ENCODE measurements around the gene MEF2C. TPM values are rescaled to one million over a fixed set of nuclear protein-coding genes. Genes with fewer than 3 reads are reported as not detected.

The MEF2C gene
- total RNA-seq, 1 experiment from 2014 or later: 9.9 TPM

DNA sequence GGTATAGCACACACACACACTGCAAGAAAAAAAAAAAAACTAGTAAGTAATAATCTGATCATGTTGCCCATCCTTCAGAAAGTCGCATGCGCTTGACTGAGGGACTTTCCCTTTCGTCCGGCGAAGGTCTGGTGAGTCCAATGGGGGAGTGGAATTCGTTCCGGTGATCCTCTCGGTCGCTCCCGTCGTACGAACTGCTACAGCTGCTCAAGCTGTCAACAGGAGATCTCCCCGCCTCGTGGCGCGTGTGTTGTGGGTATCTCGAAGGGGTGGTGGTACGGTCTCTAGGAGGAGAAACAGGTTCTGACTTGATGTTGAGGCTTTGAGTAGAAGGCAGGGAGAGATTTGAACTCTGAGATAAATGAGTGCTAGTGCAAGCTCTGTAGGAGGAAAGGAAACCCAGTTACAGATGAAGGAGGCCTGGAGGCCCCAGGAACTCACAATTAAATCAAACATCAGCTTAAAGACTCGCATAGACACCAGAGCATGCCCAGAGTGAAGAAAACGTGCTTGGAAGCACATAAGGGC lies 160.4 kb downstream of the MEF2C start:
- ATAC-seq (no peak), DNase-seq (ENCODE audit: low read depth, low spot score) (no peak)
- no peaks in the 10 kb centered on the region for H3K27me3 ChIP-seq (ENCODE audit: control insufficient read depth, insufficient read depth, low read length)
- ChIA-PET POLR2A (no interaction called here), CTCF (interaction anchor here (0.7 to 0.8 kb wide), 2 partner anchors 22 to 27 kb away, joined by 4 to 7 read pairs; no protein-coding TSS in a partner anchor)
- H3K27ac ChIP-seq (ENCODE audit: low read length): no peak overlapping the region
- no peak overlapping the region for H3K4me3 ChIP-seq (ENCODE audit: low read depth in 2 of 2, low read length in 2 of 2)
- H3K4me1 ChIP-seq (ENCODE audit: control insufficient read depth, insufficient read depth, low read length): no peaks in the 10 kb centered on the region
- no TSS peak for BruUV-seq (replicated peaks)
- H3K36me3 ChIP-seq (ENCODE audit: control insufficient read depth, insufficient read depth, low read length): no peaks in the 10 kb centered on the region
- no peak for TF ChIP-seq SIN3A (IDR thresholded peaks at IDR 0.05; ENCODE audit: borderline replicate concordance, insufficient read depth, low read depth, low read length)
- TF ChIP-seq, protein P1, sequence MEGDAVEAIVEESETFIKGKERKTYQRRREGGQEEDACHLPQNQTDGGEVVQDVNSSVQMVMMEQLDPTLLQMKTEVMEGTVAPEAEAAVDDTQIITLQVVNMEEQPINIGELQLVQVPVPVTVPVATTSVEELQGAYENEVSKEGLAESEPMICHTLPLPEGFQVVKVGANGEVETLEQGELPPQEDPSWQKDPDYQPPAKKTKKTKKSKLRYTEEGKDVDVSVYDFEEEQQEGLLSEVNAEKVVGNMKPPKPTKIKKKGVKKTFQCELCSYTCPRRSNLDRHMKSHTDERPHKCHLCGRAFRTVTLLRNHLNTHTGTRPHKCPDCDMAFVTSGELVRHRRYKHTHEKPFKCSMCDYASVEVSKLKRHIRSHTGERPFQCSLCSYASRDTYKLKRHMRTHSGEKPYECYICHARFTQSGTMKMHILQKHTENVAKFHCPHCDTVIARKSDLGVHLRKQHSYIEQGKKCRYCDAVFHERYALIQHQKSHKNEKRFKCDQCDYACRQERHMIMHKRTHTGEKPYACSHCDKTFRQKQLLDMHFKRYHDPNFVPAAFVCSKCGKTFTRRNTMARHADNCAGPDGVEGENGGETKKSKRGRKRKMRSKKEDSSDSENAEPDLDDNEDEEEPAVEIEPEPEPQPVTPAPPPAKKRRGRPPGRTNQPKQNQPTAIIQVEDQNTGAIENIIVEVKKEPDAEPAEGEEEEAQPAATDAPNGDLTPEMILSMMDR (IDR thresholded peaks at IDR 0.05): no peak
- no peak for TF ChIP-seq POLR2AphosphoS5 (IDR thresholded peaks at IDR 0.05; ENCODE audit: low read depth, low read length)
- TF ChIP-seq, protein P2, sequence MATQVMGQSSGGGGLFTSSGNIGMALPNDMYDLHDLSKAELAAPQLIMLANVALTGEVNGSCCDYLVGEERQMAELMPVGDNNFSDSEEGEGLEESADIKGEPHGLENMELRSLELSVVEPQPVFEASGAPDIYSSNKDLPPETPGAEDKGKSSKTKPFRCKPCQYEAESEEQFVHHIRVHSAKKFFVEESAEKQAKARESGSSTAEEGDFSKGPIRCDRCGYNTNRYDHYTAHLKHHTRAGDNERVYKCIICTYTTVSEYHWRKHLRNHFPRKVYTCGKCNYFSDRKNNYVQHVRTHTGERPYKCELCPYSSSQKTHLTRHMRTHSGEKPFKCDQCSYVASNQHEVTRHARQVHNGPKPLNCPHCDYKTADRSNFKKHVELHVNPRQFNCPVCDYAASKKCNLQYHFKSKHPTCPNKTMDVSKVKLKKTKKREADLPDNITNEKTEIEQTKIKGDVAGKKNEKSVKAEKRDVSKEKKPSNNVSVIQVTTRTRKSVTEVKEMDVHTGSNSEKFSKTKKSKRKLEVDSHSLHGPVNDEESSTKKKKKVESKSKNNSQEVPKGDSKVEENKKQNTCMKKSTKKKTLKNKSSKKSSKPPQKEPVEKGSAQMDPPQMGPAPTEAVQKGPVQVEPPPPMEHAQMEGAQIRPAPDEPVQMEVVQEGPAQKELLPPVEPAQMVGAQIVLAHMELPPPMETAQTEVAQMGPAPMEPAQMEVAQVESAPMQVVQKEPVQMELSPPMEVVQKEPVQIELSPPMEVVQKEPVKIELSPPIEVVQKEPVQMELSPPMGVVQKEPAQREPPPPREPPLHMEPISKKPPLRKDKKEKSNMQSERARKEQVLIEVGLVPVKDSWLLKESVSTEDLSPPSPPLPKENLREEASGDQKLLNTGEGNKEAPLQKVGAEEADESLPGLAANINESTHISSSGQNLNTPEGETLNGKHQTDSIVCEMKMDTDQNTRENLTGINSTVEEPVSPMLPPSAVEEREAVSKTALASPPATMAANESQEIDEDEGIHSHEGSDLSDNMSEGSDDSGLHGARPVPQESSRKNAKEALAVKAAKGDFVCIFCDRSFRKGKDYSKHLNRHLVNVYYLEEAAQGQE (IDR thresholded peaks at IDR 0.05; ENCODE audit: insufficient read depth in 1 of 2, low read depth in 2 of 2, low read length in 1 of 2): no peak
- no peak for TF ChIP-seq TCF7L2 (IDR thresholded peaks at IDR 0.05; ENCODE audit: low read depth, low read length)
- intact Hi-C loops (cut with micrococcal nuclease; ENCODE audit: unreplicated experiment): no loop called here
- in situ Hi-C loops (cut with HindIII; ENCODE audit: low pct_unique_long_range_greater_than_20kb, low sequenced_read_pairs): no loop called here
- no peaks in the 10 kb centered on the region for H3K9me3 ChIP-seq (ENCODE audit: control insufficient read depth, insufficient read depth, low read depth, low read length)

DNA sequence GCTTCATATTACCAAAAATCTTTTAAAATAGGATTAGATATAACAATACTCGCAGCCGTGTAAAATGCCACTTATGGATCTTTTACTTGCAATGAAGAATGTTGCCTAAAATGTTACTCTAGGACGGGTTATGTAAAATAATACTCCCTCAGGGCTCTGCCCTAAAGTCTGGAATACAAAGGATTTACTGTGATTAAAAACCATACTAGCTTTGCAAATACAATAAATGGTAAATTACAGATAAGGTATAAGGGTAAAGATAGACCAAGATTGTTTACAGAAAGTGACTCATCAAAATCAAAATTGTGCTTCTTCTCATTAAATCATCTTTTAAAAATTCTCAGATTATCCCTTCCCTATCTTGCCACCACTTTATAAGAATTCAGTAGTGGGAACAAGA lies 163.6 kb downstream of the MEF2C start:
- in situ Hi-C loops (cut with HindIII; ENCODE audit: low pct_unique_long_range_greater_than_20kb, low sequenced_read_pairs): no loop called here
- POLR2A ChIA-PET: no interaction called here
- Histone ChIP-seq H3K36me3 (ENCODE audit: control insufficient read depth, insufficient read depth, low read length) (no peaks in the 10 kb centered on the region), H3K27ac (ENCODE audit: low read length) (no peak overlapping the region), H3K27me3 (ENCODE audit: control insufficient read depth, insufficient read depth, low read length) (no peaks in the 10 kb centered on the region), H3K9me3 (ENCODE audit: control insufficient read depth, insufficient read depth, low read depth, low read length) (no peaks in the 10 kb centered on the region), H3K4me1 (ENCODE audit: control insufficient read depth, insufficient read depth, low read length) (no peaks in the 10 kb centered on the region), H3K4me3 (ENCODE audit: low read depth in 2 of 2, low read length in 2 of 2) (no peak overlapping the region)
- intact Hi-C loops (cut with micrococcal nuclease; ENCODE audit: unreplicated experiment): no loop called here
- CTCF ChIA-PET: no interaction called here
- no TSS peak for BruUV-seq (replicated peaks)
- no peak for DNase-seq (ENCODE audit: low read depth, low spot score)
- no peak for TF ChIP-seq SIN3A (IDR thresholded peaks at IDR 0.05; ENCODE audit: borderline replicate concordance, insufficient read depth, low read depth, low read length)
- no peak for TF ChIP-seq POLR2AphosphoS5 (IDR thresholded peaks at IDR 0.05; ENCODE audit: low read depth, low read length)
- no peak for TF ChIP-seq TCF7L2 (IDR thresholded peaks at IDR 0.05; ENCODE audit: low read depth, low read length)
- TF ChIP-seq, protein P1 (IDR thresholded peaks at IDR 0.05): no peak
- TF ChIP-seq, protein P2 (IDR thresholded peaks at IDR 0.05; ENCODE audit: insufficient read depth in 1 of 2, low read depth in 2 of 2, low read length in 1 of 2): no peak
- ATAC-seq: no peak
